RPMI7951 (cell line): Measurements from ENCODE around the gene GNAI1. TPM values are rescaled to one million over a fixed set of nuclear protein-coding genes. Genes with fewer than 3 reads are reported as not detected.

ENCODE experiments used
- DNase-seq: peaks from one replicate; pipeline ENCODE4 v3.0.0-alpha.2; 2012; ENCODE audit warnings: low read depth
- total RNA-seq: library from RNA; depleted of rRNA; stranded (reverse); fragments of >200 nt; shearing (Covaris generic); gene quantifications from 2 replicates; pipeline ENCODE4 v1.2.3, GENCODE V29; 2014; rRNA removed

Gene GNAI1
- total RNA-seq = 2.8 and 5.0 TPM in 2 replicates

DNA sequence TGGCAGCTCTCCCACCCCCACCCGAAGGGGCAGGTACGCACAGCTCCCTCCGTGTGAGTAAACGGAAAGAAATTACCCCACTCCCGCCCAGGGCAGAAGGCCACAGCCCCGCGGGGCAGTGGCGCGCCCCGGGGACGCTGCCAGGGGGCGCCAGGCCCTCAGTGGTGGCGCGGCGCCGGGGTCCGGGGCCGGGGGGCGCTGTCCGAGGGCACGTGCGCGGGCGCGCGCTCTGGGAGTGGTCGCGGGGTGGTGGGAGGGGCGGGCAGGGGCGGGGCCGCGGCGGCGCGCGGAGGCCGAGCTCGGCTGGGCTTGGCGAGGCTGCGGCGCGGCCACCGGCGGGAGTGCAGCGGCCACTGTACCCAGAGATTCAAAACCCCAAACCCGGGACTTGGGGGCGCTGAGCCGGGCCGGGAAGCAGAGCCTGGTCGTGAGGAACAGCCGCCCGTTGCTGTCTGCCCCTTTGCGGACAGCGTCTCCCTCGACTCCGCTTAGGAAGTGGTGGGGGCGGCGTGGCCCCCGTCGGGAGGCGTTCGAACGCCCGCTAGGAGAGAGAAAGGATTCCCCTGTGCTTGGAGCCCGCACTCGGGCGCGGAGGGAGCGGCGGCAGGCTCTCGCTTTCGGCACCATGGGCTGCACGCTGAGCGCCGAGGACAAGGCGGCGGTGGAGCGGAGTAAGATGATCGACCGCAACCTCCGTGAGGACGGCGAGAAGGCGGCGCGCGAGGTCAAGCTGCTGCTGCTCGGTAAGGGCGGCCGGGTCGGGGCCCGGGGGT lies at the start of gene GNAI1:
Gene GNAI1 (plus strand): TSS at position 296 of the 773 bp plus-strand sequence. CDS start 330 bp downstream, at position 626.
- DNase-seq = peak; percentile 52

DNA sequence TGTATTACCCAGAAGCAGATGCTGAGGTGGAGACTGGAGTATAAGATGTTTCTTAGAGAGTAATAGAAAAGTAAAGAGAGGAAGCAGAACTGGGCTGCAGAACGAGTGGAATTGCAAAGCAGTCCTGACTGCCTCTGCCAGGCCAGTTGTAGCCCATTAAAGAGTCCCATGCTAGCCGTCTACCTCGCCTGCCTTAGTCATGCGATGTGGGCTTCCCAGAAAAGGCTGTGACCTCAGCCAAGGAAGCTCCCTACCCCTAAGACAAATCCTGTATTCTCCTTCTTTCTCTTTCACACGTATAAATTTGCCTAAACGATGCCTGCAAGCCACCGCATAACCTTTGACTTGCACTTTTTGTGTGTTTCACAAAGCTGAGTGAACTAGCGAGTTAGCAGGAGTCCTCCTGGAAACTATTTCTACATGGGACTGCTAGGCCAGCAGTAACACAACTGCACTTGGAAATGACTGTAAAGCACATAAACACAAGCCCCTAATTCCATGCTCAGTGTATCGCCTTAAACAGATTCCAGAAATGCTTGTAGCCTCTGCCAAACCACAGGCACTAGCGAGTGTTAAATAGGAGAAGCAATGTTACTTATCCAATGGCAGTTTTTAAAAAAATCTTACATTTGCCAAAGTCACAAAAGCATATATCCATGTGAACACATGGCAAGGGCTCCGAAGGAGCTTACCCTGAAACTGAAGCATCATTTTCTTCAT lies 47.4 kb upstream of the GNAI1 start:
- DNase-seq = peak; percentile 10

DNA sequence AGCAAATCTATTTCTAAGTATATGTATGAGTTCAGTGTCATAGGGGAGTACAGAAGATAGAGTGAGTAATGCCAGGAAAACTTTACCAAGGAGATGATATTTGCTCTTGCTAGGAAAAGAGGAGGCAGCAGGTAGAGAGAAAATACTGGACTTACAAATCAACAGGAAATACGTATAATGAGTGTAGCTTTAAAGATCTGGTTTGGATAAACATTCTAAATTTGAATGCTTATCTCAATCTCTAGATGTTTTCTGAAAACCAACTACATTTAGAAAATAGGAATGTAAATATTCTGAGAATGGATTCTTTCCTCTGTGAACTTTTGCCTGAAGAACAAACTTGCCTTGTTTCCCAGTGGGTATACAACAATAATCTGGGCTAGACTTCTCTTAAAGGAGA lies 46.9 kb upstream of the GNAI1 start:
- no peak for DNase-seq

DNA sequence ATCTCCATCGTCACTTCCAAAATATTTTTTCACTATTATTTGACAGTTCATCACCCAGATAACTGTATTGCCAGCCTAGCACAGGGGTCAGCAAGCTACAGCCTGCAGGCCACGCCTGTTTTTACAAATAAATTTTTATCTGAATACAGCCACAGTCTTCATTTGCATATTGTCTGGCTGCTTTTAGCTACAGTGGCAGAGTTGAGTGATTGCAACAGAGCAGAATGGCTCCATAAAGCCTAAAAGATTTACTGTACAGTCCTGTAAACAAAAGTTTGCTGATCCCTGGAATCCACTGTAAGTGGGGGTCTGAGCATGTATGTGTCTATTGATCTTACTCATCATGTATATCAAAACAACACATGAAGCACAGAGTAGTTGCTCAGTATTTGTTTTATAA lies 45.9 kb upstream of the GNAI1 start:
- no peak for DNase-seq

DNA sequence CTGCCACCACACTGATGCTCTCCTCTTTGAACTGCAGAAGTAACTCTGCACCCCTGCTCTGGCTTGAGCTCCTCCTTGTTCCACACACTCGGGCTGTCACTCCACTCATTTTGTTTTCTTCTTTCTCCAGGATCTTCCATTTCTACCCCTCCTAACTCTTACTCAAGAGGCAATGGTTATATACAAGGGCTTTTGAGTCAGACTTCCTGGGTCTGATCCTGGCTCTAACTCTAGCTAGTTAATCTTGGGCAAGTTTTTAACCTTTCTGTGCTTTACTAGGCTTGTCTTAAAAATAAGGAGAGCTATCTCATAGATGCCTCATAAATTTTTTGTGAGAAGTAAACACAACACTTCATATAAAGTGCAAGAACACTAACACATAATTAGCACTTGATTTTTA lies 45.3 kb upstream of the GNAI1 start:
- no peak for DNase-seq

DNA sequence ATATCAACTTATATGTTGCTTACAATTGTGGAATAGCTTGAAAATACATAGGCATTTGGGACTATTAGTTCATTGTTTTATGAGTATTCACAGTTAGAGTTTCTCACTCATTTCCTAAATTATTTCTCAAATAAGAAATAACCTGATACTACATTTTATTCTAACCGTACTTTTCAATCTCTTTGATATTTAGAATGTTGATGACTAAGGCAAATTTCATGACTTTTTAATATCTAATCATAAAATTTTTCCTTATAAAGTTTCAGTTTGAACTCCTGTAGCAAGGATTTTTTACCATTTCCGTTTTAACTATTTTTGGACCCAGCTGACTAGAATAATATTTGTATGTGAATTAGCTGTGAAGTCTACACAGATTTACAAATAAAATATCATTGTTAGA lies 41.3 kb upstream of the GNAI1 start:
- DNase-seq = no peak

DNA sequence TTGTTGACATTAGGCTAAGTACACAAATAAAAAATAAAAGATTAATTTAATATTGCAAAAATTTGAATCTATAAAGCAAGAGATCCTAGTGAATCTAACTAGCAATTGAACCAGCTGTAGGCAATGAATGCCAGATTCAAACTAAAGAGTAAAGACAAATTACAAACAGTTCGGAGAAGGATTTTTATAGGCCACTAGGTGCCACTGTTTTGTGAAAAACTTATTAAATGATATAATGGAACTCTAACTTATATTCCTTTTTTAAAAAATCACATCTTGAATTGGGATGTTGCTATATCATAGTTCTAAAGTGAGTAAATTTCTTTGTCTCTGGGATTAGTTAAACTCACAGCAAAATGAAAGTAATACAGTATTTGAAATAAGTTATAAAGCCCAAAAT lies 39.1 kb upstream of the GNAI1 start:
- DNase-seq = no peak

DNA sequence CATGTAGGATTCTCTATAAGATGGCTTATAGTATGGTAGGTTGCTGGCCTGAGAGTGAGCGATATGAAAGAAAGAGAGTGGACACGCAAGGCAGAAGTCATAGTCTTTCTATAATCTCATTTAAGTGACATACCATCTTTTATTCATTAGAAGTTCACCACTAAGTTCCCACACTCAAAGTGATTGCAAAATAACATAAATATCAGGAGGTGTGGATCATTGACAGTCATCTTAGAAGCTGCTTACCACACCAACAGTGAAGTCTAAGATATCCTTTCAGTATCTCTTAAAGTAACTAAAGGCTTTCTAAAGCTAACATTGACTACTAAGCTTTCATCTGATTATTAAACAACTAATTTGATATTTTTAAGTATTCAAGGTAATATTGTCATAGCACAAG lies 36.9 kb upstream of the GNAI1 start:
- DNase-seq = no peak

DNA sequence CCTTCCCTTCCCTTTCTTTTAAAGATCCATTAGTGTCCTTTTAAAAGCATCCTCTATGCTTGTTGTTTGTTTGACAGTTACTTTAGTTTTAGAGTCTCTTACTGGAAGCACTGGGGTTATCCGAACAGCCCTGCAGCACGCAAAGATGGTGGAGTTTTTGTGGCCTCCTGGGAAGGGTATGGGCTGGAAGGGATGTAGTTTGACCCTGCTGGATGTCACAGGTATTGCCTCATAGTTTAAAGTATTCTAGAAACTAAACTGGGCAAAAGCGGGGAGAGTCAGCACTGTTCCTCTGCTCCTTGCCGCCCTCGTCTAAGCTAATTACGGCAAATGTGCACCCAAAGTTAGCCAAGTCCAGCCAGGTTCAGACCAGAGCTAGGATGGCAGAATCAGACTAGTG lies 35.8 kb upstream of the GNAI1 start:
- DNase-seq = no peak

DNA sequence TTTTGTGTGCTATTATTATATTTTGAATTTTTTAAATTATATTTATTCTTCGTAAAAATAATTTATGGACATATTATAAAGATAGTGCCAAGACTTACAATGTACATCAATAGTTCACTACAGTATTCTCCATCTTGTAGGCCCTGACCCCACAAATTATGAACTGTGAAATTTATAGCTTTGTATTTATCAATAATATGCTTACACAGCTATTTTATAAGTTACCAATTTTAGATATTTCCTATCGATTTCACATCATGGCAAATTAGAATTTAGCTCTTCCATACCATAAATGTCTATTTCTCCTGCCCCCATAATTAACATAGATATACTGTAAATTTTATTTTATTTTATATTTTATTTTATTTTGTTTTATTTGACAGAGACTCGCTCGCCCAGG lies 34.4 kb upstream of the GNAI1 start:
- no peak for DNase-seq

DNA sequence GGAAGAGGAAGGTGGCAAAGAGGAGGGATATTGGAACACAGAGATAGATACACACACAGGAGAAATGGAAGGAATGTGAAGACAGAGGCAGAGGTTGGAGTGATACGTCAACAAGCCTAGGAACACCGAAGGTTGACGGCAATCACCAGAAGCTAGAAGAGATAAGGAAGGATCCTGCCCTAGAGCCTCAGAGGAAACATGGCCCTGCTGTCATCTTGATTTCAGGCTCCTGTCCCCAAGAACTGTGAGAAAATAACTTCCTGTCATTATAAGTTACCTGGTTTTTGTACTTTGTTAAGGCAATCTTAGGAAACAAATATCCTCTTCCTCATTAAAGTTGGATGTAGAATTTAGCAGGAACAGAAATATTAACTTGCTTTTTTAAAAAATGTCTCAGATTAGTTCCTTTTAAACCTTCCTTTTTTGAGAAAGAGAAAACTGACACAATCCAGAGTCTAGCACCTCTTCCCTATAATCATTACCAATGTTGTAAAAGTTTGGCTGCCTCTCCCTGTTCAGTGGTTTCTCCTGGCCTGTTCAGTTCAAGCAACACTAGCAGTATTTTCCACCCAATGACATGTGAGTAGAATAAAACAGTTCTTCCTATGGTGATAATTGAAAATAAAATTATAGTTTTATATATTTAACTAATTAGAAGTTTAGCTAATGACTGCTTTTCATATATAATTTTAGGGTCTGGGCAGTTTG lies 28.8 kb upstream of the GNAI1 start:
- no peak for DNase-seq

DNA sequence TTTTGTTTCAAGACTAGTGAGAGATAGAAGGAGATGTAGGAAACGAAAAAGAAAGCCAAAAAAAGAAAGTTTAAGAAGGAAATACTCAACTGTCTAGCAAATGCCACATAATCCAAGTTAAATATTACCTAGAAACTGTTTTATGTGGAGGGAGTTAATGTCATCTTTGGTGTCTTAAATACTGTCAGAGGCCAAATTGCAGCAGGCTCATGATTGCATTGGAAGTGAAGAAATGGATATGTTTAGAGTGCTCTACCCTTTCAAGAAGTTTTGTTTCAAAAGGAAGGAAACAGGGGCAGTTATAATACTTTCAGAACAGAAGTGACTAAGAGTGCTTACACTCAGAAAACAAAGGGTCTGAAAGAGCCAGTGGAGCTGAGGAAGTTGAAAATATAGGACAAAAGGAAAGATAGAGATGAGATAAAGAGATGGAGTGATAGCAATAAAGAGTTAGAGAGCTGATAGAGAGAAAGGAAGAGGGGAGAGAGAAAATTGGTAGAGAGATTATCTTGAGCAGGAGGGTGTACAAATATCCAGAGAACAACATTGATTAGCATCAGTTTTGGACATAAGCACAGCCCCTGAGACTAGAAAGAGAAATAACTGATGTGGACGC lies 28.0 kb upstream of the GNAI1 start:
- no peak for DNase-seq

DNA sequence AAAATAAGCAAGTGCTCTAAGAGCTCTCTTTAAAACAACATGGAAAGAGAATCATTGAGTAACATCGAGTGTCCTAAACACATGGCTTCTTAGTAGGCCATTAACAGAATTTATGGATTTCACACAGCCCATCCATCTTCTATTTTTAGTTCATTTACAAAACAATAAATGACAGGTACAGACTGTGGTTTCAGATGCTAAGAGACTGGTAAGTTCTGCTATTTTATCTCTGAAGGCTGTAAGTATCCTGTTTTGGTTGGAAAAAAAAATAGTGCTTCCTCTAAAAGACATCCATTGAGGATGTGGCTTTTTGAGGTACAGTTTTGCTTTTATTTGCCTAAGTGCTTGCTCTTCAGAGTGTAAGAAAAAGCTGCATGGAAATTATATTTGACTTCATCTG lies 27.4 kb upstream of the GNAI1 start:
- no peak for DNase-seq

DNA sequence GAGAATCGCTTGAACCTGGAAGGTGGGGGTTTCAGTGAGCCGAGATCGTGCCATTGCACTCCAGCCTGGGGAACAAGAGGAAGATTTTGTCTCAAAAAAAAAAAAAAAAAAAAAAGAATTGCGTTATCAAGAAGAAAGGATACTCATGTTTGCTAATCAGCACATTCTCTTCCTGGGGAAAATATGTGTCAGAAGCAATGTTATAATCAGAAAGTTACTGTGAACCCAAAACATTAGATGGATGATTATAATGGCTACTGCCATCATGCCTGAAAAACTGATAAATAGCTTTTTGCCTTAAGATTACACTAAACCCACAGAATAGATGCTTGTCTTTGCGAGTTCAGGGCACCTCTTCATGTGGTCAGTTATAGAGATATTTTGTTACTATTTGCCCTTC lies 24.3 kb upstream of the GNAI1 start:
- DNase-seq = no peak

DNA sequence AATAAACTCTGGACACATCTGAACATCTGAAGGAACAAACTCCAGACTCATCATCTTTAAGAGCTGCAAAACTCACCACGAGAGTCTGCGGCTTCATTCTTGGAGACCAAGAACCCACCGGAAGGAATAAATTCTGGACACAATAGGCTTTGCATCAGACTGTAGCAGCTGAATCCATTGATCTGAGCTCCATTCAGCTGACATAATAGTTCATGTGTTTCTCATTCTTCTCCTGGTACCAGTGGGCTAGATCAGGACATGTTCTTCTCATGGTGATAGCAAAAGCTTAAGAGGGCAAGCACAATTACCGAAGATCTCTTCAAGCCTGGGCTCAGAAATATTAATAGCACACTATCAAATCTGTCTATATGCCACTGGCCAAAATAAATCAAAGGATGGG lies 20.5 kb upstream of the GNAI1 start:
- DNase-seq = no peak

DNA sequence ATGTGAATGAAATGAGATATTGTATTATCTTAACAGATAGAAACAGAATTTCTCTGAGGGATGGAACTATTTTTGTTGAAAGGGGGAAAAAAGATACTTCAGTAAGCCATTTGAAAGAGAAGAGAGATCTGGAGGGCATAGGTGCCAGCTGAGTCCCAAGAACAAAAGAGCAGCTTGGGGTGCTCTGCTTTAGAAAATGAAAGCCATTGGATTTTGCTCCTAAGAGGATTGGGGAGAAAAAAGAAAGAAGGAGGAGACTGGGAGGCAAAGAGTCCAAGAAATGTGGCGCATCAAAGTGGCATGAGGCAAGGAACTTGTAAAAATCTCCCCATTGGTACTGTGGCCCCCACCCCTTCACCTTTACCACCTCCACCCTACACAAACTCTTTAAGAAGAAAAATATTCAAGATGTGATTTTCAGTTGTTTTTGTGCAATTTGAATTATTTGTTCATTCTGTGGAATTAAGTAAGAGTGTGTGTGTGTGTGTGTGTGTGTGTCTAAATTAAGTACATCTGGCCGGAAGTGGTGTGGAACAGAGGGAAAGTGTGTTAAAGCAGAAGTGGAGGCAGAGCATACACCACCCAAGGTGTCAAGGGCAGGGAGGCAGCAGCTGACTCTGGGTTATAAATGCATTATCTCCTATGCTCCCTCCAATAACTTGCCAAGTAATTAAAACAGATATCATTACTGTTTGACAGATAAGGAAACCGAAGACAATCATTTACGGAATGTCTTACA lies 9.9 kb upstream of the GNAI1 start:
- DNase-seq = no peak

DNA sequence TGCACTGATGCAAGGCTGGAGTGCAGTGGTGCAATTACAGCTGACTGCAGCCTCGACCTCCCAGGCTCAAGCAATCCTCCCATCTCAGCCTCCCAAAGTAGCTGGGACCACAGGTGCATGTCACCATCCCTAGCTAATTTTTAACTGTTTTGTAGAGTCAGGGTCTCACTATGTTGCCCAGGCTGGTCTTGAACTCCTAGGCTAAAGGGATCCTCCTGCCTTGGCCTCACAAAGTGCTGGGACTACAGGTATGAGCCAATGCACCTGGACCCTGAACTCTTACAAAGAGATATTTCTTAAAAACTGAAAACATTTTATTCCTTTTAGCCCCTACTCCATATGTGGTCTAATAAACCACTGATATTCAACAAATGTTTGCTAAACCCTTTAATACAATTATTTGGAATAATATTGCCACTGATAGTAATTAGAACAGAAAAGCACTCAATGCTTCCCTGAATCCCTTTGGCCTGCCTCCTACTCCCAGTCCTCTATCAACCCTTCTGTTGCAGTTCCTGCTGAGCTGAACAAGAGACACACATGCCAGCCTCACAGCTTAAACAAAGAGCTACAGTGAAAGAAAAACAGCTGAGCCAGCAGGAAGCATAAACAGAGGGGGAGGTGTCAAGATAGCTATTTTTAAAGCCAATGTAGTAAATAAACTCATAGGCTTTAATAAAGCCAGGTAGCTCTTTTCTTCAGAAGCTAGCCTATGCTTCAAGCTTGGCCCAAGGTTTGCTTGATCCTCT lies 7.0 kb upstream of the GNAI1 start:
- DNase-seq = no peak

DNA sequence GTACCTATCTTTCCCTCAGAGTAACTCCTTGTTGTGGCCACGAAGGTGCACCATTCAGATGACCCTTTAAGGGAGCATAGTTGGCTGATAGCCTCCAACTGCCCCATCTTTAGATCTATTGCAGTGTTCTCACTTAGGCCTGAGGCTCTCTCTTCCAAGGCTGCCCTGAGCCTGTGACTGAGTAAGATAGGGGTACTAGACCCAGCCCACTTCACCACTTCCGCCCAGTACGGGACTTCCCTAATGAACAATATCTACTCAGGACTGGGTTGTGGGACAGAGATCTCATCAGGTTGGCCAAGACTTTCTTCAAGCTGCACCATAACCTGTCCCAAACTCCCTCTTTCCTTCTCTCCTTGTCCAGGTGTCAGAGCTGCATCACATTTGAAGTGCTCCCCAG lies 5.7 kb upstream of the GNAI1 start:
- no peak for DNase-seq

DNA sequence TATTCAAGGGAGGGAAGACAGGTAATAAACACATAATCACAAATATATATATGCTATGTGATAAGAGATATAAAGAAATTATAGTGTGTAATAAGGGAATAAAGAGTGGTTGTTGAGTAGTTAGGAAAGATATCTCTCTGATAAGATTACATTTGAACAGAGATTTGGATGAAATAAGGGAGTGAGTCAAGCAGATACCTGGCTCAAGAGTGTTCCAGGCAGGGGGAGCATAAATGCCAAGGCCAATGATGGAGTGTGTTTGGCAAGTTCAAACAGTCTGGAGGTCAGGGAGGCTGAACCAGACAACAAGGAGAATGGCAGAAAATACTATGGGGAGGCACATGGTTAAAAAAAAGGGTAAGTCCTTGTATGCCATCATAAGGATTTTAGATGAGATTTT lies 4.8 kb upstream of the GNAI1 start:
- DNase-seq = no peak

DNA sequence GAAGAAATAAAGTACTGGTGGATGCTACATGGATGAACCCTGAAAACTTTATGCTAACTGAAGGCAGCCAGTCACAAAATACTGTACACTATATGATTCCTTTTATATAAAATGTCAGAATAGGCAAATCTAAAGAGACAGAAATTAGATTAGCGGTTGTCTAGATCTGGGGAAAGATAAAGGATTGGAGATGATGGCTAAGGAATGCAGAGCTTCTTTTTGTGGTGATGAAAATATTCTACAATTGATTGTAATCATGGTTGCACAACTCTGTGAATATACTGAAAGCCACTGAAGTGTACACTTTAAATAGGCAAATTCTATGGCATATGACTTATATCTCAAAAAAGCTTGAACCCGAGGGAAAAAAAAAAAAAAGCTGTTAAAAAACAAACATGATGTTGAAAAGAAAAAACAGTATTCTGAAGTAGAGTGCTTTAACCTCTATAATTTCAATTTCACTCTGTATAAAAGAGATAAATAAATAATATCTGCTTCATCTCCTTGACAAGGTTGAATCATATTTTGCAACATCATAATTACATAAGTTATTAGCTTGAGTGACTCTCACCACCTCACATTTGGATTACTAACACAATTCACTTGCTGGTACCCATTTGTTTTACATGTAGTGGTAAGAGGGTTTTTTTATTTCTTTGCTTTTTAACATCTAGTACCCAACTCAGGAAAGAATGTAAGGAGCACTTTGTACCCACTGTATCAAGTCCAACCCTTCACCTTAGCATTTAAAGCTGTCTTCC lies 2.8 kb upstream of the GNAI1 start:
- no peak for DNase-seq
